Lower lobe of right lung (tissue), 2 donors: ENCODE results near the gene JCAD. TPM values are rescaled to one million over a fixed set of nuclear protein-coding genes. Genes with fewer than 3 reads are reported as not detected.

Source experiments
- ATAC-seq, 2 donors: fragments of 200-7000 bp; cut with Tn5 transposase; one replicate each; pipeline ENCODE4 v1.9.1; 2020 to 2022; ENCODE audit warnings: mild to moderate bottlenecking in 2 of 2, moderate library complexity in 2 of 2
- DNase-seq: peaks from one replicate; pipeline ENCODE4 v3.0.0-alpha.2; 2020
- H3K27ac ChIP-seq: fragments of 200-600 bp; one replicate; pipeline ENCODE4 v1.8.0; 2022
- H3K27me3 ChIP-seq: fragments of 200-600 bp; one replicate; pipeline ENCODE4 v1.8.0; 2022; ENCODE audit warnings: low read depth
- H3K36me3 ChIP-seq: fragments of 200-600 bp; one replicate; pipeline ENCODE4 v1.8.0; 2022; ENCODE audit warnings: mild to moderate bottlenecking
- H3K4me1 ChIP-seq: fragments of 200-600 bp; one replicate; pipeline ENCODE4 v1.8.0; 2022
- H3K4me3 ChIP-seq: fragments of 200-600 bp; one replicate; pipeline ENCODE4 v1.8.0; 2022; ENCODE audit warnings: mild to moderate bottlenecking
- H3K9me3 ChIP-seq: fragments of 200-600 bp; one replicate; pipeline ENCODE4 v1.8.0; 2022
- intact Hi-C: fragments of 100-400 bp; cut with DNase I; formaldehyde crosslinking; loops from one replicate; pipeline ENCODE4 v1.11.0; 2022
- total RNA-seq: library from RNA; stranded (reverse); fragmentation: NEBNext Ultra II Directional; extraction: Animal tissue kit (Norgen Biotek cat#: 25700); gene quantifications from one replicate; pipeline ENCODE4 v1.2.1, GENCODE V29; 2021
- TF ChIP-seq, protein P1 (sequence below): fragments of 200-600 bp; IDR thresholded peaks from one replicate; pipeline ENCODE4 v1.8.0; 2022; ENCODE audit warnings: antibody characterized with exemption, mild to moderate bottlenecking
- donor health status: DM: no; HTN: yes; CAD: no; lungs with severe emphysema.

The JCAD gene
- total RNA-seq, 1 donor from 2014 or later = 101 TPM

DNA sequence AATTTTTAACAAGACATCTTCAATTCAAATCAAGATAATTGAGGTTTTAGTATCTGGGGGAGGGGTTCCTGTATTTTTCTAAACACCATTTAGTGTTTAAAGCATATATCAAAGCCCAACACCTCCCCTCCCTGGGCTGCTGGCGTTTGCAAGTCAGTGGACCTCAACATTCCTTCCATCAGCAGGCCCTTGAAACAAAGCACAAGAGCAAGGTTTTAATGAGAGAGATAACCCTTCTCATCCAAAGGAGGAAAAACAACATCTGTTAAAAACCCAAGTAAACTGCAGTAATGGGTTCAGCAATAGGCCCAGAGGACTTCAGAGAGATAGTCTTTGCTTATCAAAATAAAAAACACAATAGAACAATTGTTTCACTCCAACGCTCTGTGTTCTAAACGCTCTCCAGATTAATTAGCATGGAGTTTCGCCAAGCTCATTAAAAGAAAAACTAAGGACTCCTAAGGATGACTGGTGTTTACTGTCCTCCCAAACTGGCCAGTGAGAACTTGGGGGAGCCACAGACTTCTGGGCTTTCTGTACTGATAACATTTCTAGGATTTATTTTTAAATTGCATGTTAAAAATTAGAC, 2.5 kb downstream of the JCAD start:
- ATAC-seq (no peak), DNase-seq (no peak)
- intact Hi-C loops = no loop called here
- Histone ChIP-seq H3K27ac (peak overlapping the region; percentile 89), H3K4me3 (peak overlapping the region; percentile 73), H3K9me3 (no peaks in the 10 kb centered on the region), H3K27me3 (peaks cover 10% of the 10 kb centered on the region), H3K4me1 (peaks cover 26% of the 10 kb centered on the region), H3K36me3 (no peaks in the 10 kb centered on the region)
- TF ChIP-seq, protein P1, sequence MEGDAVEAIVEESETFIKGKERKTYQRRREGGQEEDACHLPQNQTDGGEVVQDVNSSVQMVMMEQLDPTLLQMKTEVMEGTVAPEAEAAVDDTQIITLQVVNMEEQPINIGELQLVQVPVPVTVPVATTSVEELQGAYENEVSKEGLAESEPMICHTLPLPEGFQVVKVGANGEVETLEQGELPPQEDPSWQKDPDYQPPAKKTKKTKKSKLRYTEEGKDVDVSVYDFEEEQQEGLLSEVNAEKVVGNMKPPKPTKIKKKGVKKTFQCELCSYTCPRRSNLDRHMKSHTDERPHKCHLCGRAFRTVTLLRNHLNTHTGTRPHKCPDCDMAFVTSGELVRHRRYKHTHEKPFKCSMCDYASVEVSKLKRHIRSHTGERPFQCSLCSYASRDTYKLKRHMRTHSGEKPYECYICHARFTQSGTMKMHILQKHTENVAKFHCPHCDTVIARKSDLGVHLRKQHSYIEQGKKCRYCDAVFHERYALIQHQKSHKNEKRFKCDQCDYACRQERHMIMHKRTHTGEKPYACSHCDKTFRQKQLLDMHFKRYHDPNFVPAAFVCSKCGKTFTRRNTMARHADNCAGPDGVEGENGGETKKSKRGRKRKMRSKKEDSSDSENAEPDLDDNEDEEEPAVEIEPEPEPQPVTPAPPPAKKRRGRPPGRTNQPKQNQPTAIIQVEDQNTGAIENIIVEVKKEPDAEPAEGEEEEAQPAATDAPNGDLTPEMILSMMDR = no peak

DNA sequence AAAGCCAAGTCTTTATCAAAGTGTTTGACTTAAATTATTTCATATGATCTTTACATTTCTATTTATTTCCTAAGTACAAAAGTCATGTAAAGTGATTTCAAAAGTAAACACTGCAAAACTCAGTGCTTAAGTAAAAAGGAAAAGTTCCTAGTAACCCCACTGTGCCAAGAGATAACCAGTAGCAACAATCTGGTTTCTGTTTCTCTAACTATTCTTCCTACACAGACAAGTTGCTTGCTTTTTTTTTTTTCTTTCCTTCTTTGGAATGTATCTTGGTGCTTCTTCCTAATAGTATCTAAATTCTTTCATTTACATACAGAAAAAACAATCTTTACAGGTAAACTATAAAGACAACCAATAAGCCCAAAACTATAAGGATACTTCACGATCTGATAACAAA, 3.1 kb downstream of the JCAD start:
- Histone ChIP-seq H3K9me3 (no peaks in the 10 kb centered on the region), H3K36me3 (no peaks in the 10 kb centered on the region), H3K4me1 (peaks cover 26% of the 10 kb centered on the region), H3K4me3 (peak overlapping the region; percentile 73), H3K27me3 (peaks cover 10% of the 10 kb centered on the region), H3K27ac (peak overlapping the region; percentile 89)
- DNase-seq = no peak
- ATAC-seq = no peak
- intact Hi-C loops = no loop called here
- TF ChIP-seq, protein P1 = no peak

DNA sequence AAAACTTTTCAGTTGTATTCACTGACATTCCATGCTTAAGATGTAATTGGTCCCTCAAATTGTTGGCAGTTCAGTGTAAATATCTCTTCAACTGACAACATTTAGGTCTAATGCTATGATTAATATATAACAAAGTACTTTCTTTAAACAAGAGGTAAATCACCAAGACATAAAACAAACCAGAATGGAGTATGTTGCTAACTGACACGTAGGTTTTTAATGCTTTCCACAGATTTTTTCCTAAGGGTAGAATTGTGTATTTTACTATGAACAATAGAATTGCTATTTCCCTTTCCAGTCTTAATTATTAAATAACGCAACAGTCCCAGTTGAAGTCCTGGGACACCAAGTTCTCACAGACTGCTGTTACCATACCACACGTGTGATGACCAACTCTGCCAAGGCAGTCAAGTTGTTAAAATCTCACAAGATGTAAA, 4.1 kb downstream of the JCAD start:
- peaks cover 10% of the 10 kb centered on the region for H3K27me3 ChIP-seq
- peak overlapping the region; percentile 10 for H3K4me3 ChIP-seq
- ATAC-seq = no peak
- no peaks in the 10 kb centered on the region for H3K36me3 ChIP-seq
- H3K9me3 ChIP-seq = no peaks in the 10 kb centered on the region
- peaks cover 31% of the 10 kb centered on the region for H3K4me1 ChIP-seq
- TF ChIP-seq, protein P1 = no peak
- no peak for DNase-seq
- intact Hi-C loops = no loop called here
- peak overlapping the region; percentile 89 for H3K27ac ChIP-seq

DNA sequence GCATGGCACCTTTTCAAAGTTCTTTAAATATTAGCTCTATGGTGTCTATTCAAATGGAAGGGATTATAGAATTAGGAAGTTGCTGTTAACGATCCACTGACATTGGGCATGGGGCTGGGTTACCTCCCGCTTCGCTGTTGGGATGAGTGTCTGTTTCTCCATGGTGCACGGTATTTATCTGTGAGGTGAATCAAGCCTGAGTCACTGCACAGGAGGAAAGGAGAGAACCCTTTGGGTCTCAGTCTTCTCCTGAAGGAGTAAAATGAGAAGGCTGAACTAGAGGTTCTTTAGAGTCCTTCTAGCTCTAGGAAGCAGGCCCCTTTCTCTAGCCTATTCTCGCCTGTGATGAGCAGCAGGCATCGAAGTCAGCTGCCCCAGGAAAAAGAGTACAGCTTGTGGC, 7.3 kb downstream of the JCAD start:
- peaks cover 5% of the 10 kb centered on the region for H3K36me3 ChIP-seq
- no peak for DNase-seq
- no peak overlapping the region for H3K27ac ChIP-seq
- intact Hi-C loops = no loop called here
- no peaks in the 10 kb centered on the region for H3K27me3 ChIP-seq
- ATAC-seq = no peak
- peaks cover 18% of the 10 kb centered on the region for H3K4me1 ChIP-seq
- TF ChIP-seq, protein P1 = no peak
- H3K4me3 ChIP-seq = no peak overlapping the region
- H3K9me3 ChIP-seq = no peaks in the 10 kb centered on the region

DNA sequence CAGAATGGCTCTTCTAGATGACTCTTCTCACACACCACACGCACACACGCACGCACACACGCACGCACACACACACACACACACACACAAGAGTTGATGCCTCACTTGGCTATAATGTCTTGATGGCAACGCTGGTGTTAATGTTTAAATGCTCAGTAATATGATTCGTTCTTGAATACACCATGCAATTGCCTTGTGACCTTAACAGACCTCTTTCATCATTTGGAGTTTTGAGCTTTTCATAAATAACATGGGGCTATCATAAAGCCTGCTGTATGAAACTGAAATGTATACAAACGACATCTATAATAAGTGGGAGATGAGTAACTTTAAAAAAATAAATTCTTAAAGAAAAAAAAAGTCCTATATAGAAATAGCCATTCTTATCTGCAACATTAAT, 8.2 kb downstream of the JCAD start:
- DNase-seq = no peak
- TF ChIP-seq, protein P1 = no peak
- Histone ChIP-seq H3K4me1 (peaks cover 22% of the 10 kb centered on the region), H3K36me3 (peaks cover 14% of the 10 kb centered on the region), H3K27ac (no peak overlapping the region), H3K27me3 (no peaks in the 10 kb centered on the region), H3K4me3 (no peak overlapping the region), H3K9me3 (no peaks in the 10 kb centered on the region)
- ATAC-seq = no peak
- intact Hi-C loops = no loop called here
